Tibial nerve (tissue), 4 donors: ENCODE data around the gene FIGNL1. TPM values are rescaled to one million over a fixed set of nuclear protein-coding genes. Genes with fewer than 3 reads are reported as not detected.

Experiments used
- DNase-seq, 2 donors: peaks; one replicate each; pipeline ENCODE4 v3.0.0-alpha.2; 2019; ENCODE audit warnings: low spot score in 2 of 2
- H3K27ac ChIP-seq, 4 donors: fragments of 200-600 bp; sonication (generic) in 3 of 4; one replicate each; pipeline ENCODE4 v1.5.1; 2017 to 2019; ENCODE audit warnings: mild to moderate bottlenecking in 1 of 4
- H3K27me3 ChIP-seq, 2 donors: fragments of 200-600 bp; sonication (generic) in 1 of 2; one replicate each; pipeline versions ENCODE4 v1.5.1 to v1.6.0; 2017 to 2019
- H3K36me3 ChIP-seq, 3 donors: fragments of 200-600 bp; sonication (generic); one replicate each; pipeline ENCODE4 v1.5.1; 2018 to 2019
- H3K4me1 ChIP-seq, 4 donors: fragments of 200-600 bp; sonication (generic) in 3 of 4; one replicate each; pipeline ENCODE4 v1.5.1; 2017 to 2019
- H3K4me3 ChIP-seq, 4 donors: fragments of 200-600 bp; sonication (generic) in 3 of 4; one replicate each; pipeline ENCODE4 v1.5.1; 2017 to 2019; ENCODE audit warnings: mild to moderate bottlenecking in 1 of 4, moderate library complexity in 1 of 4
- H3K9me3 ChIP-seq, 4 donors: fragments of 200-600 bp; sonication (generic) in 3 of 4; one replicate each; pipeline ENCODE4 v1.5.1; 2017 to 2019
- CTCF ChIP-seq, 5 experiments: fragments of 200-600 bp in 3 of 5; fragments of 450-650 bp in 2 of 5; sonication (generic) in 3 of 5; IDR thresholded peaks; one replicate each; pipeline ENCODE4 v1.5.1; 2016 to 2019; ENCODE audit warnings: antibody characterized with exemption in 5 of 5, mild to moderate bottlenecking in 3 of 5, moderate library complexity in 2 of 5
- EP300 ChIP-seq, 2 donors: sonication (generic); formaldehyde crosslinking; IDR thresholded peaks; one replicate each; pipeline ENCODE4 v1.6.1; 2017; ENCODE audit warnings: antibody characterized with exemption in 2 of 2, mild to moderate bottlenecking in 1 of 2
- POLR2A ChIP-seq, 2 donors: fragments of 450-650 bp; IDR thresholded peaks; one replicate each; pipeline ENCODE4 v1.6.1; 2017; ENCODE audit warnings: antibody characterized with exemption in 2 of 2, mild to moderate bottlenecking in 2 of 2, moderate library complexity in 2 of 2
- WGBS, 2 donors: methylation state at CpG; one replicate each; pipeline ENCODE4 v1.1.5; 2018; 5-methylcytosine and 5-hydroxymethylcytosine counted together
- total RNA-seq, 4 donors: library from RNA; depleted of rRNA; stranded (reverse); fragments of >200 nt; gene quantifications; one replicate each; pipeline ENCODE4 v1.1.0, GENCODE V29; 2016

The FIGNL1 gene
- total RNA-seq, 4 donors from 2014 or later, result 4.6 to 9.6 (median 6.6) TPM

GRCh38 chr7:50477640-50478039 is 27.5 kb upstream of the FIGNL1 start:
- WGBS, 2 donors, result 73 to 86% methylated on average over 5 to 6 of the region's 6 CpGs
- Histone ChIP-seq H3K9me3 (no peaks in the 10 kb centered on the region), H3K4me3 (no peak overlapping the region), H3K27me3 (no peaks in the 10 kb centered on the region), H3K4me1 (no peaks in the 10 kb centered on the region), H3K36me3 (no peaks in the 10 kb centered on the region), H3K27ac (no peak overlapping the region)
- DNase-seq, result no peak
- no peak for TF ChIP-seq CTCF (IDR thresholded peaks at IDR 0.05)
- TF ChIP-seq EP300 (IDR thresholded peaks at IDR 0.05), result no peak
- TF ChIP-seq POLR2A (IDR thresholded peaks at IDR 0.05), result no peak

GRCh38 chr7:50476953-50477625 is 26.9 kb upstream of the FIGNL1 start:
- TF ChIP-seq CTCF (IDR thresholded peaks at IDR 0.05), result no peak
- H3K36me3 ChIP-seq, result no peaks in the 10 kb centered on the region
- H3K4me1 ChIP-seq, result no peaks in the 10 kb centered on the region
- 87% methylated on average over 9 of the region's 9 CpGs for WGBS, 2 donors
- no peak overlapping the region for H3K27ac ChIP-seq
- H3K27me3 ChIP-seq, result no peaks in the 10 kb centered on the region
- H3K4me3 ChIP-seq, result no peak overlapping the region
- H3K9me3 ChIP-seq, result no peaks in the 10 kb centered on the region
- DNase-seq, result no peak

GRCh38 chr7:50475340-50475739 is 25.2 kb upstream of the FIGNL1 start:
- H3K27me3 ChIP-seq, result no peaks in the 10 kb centered on the region
- 28 to 43% methylated on average over 4 of the region's 4 CpGs for WGBS, 2 donors
- H3K36me3 ChIP-seq, result no peaks in the 10 kb centered on the region
- H3K27ac ChIP-seq, result no peak overlapping the region
- DNase-seq, result no peak
- no peaks in the 10 kb centered on the region for H3K4me1 ChIP-seq
- H3K4me3 ChIP-seq, result no peak overlapping the region
- TF ChIP-seq POLR2A (IDR thresholded peaks at IDR 0.05) (no peak), EP300 (IDR thresholded peaks at IDR 0.05) (no peak), CTCF (IDR thresholded peaks at IDR 0.05) (no peak)
- no peaks in the 10 kb centered on the region for H3K9me3 ChIP-seq

GRCh38 chr7:50474382-50475160 is 24.4 kb upstream of the FIGNL1 start:
- Histone ChIP-seq H3K27me3 (no peaks in the 10 kb centered on the region), H3K36me3 (no peaks in the 10 kb centered on the region), H3K27ac (no peak overlapping the region), H3K9me3 (no peaks in the 10 kb centered on the region), H3K4me3 (no peak overlapping the region), H3K4me1 (no peaks in the 10 kb centered on the region)
- TF ChIP-seq POLR2A (IDR thresholded peaks at IDR 0.05) (no peak), CTCF (IDR thresholded peaks at IDR 0.05) (no peak), EP300 (IDR thresholded peaks at IDR 0.05) (no peak)
- DNase-seq, result no peak
- 63 to 71% methylated on average over 8 of the region's 8 CpGs for WGBS, 2 donors

GRCh38 chr7:50473531-50473930 is 23.4 kb upstream of the FIGNL1 start:
- TF ChIP-seq CTCF (IDR thresholded peaks at IDR 0.05) (no peak), EP300 (IDR thresholded peaks at IDR 0.05) (no peak), POLR2A (IDR thresholded peaks at IDR 0.05) (no peak)
- DNase-seq, result no peak
- H3K27me3 ChIP-seq, result no peaks in the 10 kb centered on the region
- 94 to 96% methylated on average over 4 of the region's 4 CpGs for WGBS, 2 donors
- H3K4me3 ChIP-seq, result no peak overlapping the region
- H3K27ac ChIP-seq, result no peak overlapping the region
- H3K9me3 ChIP-seq, result no peaks in the 10 kb centered on the region
- H3K36me3 ChIP-seq, result no peaks in the 10 kb centered on the region
- H3K4me1 ChIP-seq, result no peaks in the 10 kb centered on the region
